Mesenchymal stem cell (in vitro differentiated cells and primary cell): Measurements from ENCODE around the gene IL21R.

ENCODE experiments used
- DNase-seq: peaks from one replicate; pipeline ENCODE4 v3.0.0-alpha.2; 2013
- H2AFZ ChIP-seq: one replicate; pipeline ENCODE4 v1.6.1; 2013; ENCODE audit warnings: low read depth, mild to moderate bottlenecking, control low read depth, inconsistent platforms, low read length, moderate library complexity
- H2AK5ac ChIP-seq: 2 replicates; pipeline ENCODE4 v1.6.1; 2013; ENCODE audit warnings: low read length, moderate library complexity, mild to moderate bottlenecking, inconsistent platforms; ENCODE audit not compliant: severe bottlenecking
- H2BK120ac ChIP-seq: one replicate; pipeline ENCODE4 v1.6.1; 2013; ENCODE audit warnings: low read depth, mild to moderate bottlenecking, inconsistent platforms, low read length, moderate library complexity
- H2BK12ac ChIP-seq, 2 experiments: one replicate each; pipeline ENCODE4 v1.6.1; 2013; ENCODE audit warnings: inconsistent platforms in 2 of 2, low read length in 2 of 2, mild to moderate bottlenecking in 2 of 2, moderate library complexity in 2 of 2, control low read depth in 1 of 2
- H2BK15ac ChIP-seq: one replicate; pipeline ENCODE4 v1.6.1; 2013; ENCODE audit warnings: mild to moderate bottlenecking, low read depth, inconsistent platforms; ENCODE audit not compliant: poor library complexity, severe bottlenecking
- H2BK5ac ChIP-seq: 2 replicates; pipeline ENCODE4 v1.6.1; 2013; ENCODE audit warnings: low read depth, mild to moderate bottlenecking, low read length, control low read depth, inconsistent platforms; ENCODE audit not compliant: poor library complexity, severe bottlenecking
- H3K14ac ChIP-seq, 2 experiments: one replicate each; pipeline ENCODE4 v1.6.1; 2013; ENCODE audit warnings: inconsistent platforms in 2 of 2, low read length in 2 of 2, control low read depth in 1 of 2, mild to moderate bottlenecking in 1 of 2, moderate library complexity in 1 of 2
- H3K18ac ChIP-seq, 2 experiments: one replicate each; pipeline ENCODE4 v1.6.1; 2013; ENCODE audit warnings: inconsistent platforms in 2 of 2, low read length in 2 of 2, control low read depth in 1 of 2, low read depth in 1 of 2, mild to moderate bottlenecking in 1 of 2
- H3K23ac ChIP-seq, 2 experiments: one replicate each; pipeline ENCODE4 v1.6.1; 2013; ENCODE audit warnings: inconsistent platforms in 2 of 2, low read length in 2 of 2, mild to moderate bottlenecking in 2 of 2, moderate library complexity in 2 of 2, control low read depth in 1 of 2
- H3K27ac ChIP-seq: 2 replicates; pipeline ENCODE4 v1.5.1; 2013; ENCODE audit warnings: mild to moderate bottlenecking, moderate library complexity, low read length, control low read depth, inconsistent platforms; ENCODE audit not compliant: poor library complexity, severe bottlenecking
- H3K27me3 ChIP-seq, 2 experiments: 2 replicates each; pipeline versions ENCODE4 v1.6.1 to v1.7.0; 2013; ENCODE audit warnings: low read length in 2 of 2, mild to moderate bottlenecking in 2 of 2, moderate library complexity in 2 of 2, control low read depth in 1 of 2, inconsistent platforms in 1 of 2; ENCODE audit not compliant: control insufficient read depth in 1 of 2, insufficient read depth in 1 of 2
- H3K36me3 ChIP-seq, 2 experiments: 2 replicates each; pipeline versions ENCODE4 v1.6.1 to v1.7.0; 2013; ENCODE audit warnings: low read length in 2 of 2, control low read depth in 1 of 2, inconsistent platforms in 1 of 2, low read depth in 1 of 2, mild to moderate bottlenecking in 1 of 2; ENCODE audit not compliant: insufficient read depth in 2 of 2, control insufficient read depth in 1 of 2
- H3K4ac ChIP-seq, 2 experiments: one replicate each; pipeline ENCODE4 v1.6.1; 2013; ENCODE audit warnings: inconsistent platforms in 2 of 2, low read length in 2 of 2, mild to moderate bottlenecking in 2 of 2, moderate library complexity in 2 of 2, control low read depth in 1 of 2, low read depth in 1 of 2
- H3K4me1 ChIP-seq: 2 replicates; pipeline ENCODE4 v1.6.1; 2013; ENCODE audit warnings: low read depth, low read length, control low read depth; ENCODE audit not compliant: control insufficient read depth, insufficient read depth
- H3K4me2 ChIP-seq: 2 replicates; pipeline ENCODE4 v1.6.1; 2013; ENCODE audit warnings: low read length, mild to moderate bottlenecking, inconsistent platforms; ENCODE audit not compliant: poor library complexity, severe bottlenecking
- H3K4me3 ChIP-seq, 2 experiments: 2 replicates each; pipeline versions ENCODE4 v1.5.1 to v1.7.0; 2013; ENCODE audit warnings: low read length in 2 of 2, mild to moderate bottlenecking in 2 of 2, control low read depth in 1 of 2, low read depth in 1 of 2; ENCODE audit not compliant: insufficient read depth in 1 of 2
- H3K79me1 ChIP-seq: replicated peaks from 2 replicates; pipeline ENCODE4 v1.6.1; 2013; ENCODE audit warnings: mild to moderate bottlenecking, control low read depth, low read length, inconsistent platforms; ENCODE audit not compliant: poor library complexity, severe bottlenecking
- H3K9ac ChIP-seq: 2 replicates; pipeline ENCODE4 v1.7.0; 2013; ENCODE audit warnings: mild to moderate bottlenecking, low read length, moderate library complexity
- H3K9me3 ChIP-seq: 2 replicates; pipeline ENCODE4 v1.7.0; 2013; ENCODE audit warnings: mild to moderate bottlenecking, low read length; ENCODE audit not compliant: control insufficient read depth
- H4K8ac ChIP-seq: one replicate; pipeline ENCODE4 v1.6.1; 2013; ENCODE audit warnings: inconsistent platforms, mild to moderate bottlenecking, low read length, moderate library complexity
- H4K91ac ChIP-seq: one replicate; pipeline ENCODE4 v1.6.1; 2013; ENCODE audit warnings: mild to moderate bottlenecking, low read length, inconsistent platforms
- WGBS: methylation state at CpG from one replicate; pipeline ENCODE4 v1.1.7; 2013; ENCODE audit warnings: mixed read lengths; 5-methylcytosine and 5-hydroxymethylcytosine counted together

Gene IL21R

DNA sequence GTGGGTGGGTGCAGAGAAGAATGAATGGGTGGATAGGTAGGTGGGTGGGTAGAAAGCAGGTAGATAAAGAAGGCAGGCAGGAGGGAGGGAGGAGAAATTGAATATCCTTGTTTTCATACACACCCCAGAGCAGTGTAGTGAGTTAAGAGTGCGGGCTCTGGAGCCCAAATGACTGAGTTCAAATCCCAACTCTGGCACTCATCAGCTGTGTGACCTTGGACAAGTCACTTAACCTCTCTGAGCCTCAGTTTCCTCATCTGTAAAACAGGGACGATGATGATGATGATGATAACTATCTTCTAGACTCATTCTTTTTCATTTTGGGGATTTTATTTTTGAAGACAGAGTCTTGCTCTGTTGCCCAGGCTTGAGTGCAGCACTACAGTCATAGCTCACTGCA is 2.0 kb upstream of the IL21R start:
- 100% methylated on average over 1 of the region's 2 CpGs for WGBS
- no peaks in the 10 kb centered on the region for H3K79me1 ChIP-seq
- H2BK120ac ChIP-seq: no peak overlapping the region
- no peak overlapping the region for H2BK15ac ChIP-seq
- no peak overlapping the region for H2AFZ ChIP-seq
- H3K27ac ChIP-seq: no peak overlapping the region
- H3K4me3 ChIP-seq: no peak overlapping the region
- H3K18ac ChIP-seq: no peak overlapping the region
- H3K4me2 ChIP-seq: no peak overlapping the region
- no peak overlapping the region for H2AK5ac ChIP-seq
- no peak overlapping the region for H3K23ac ChIP-seq
- H4K8ac ChIP-seq: no peak overlapping the region
- peaks cover 12 to 22% of the 10 kb centered on the region in 2 experiments for H3K27me3 ChIP-seq
- no peak overlapping the region for H3K4ac ChIP-seq
- peaks cover 8% of the 10 kb centered on the region for H3K4me1 ChIP-seq
- H2BK12ac ChIP-seq: no peak overlapping the region
- no peak overlapping the region for H4K91ac ChIP-seq
- H3K36me3 ChIP-seq: no peaks in the 10 kb centered on the region
- no peak for DNase-seq
- H3K9ac ChIP-seq: no peak overlapping the region
- no peak overlapping the region for H3K14ac ChIP-seq
- peaks cover 6% of the 10 kb centered on the region for H3K9me3 ChIP-seq
- no peak overlapping the region for H2BK5ac ChIP-seq

DNA sequence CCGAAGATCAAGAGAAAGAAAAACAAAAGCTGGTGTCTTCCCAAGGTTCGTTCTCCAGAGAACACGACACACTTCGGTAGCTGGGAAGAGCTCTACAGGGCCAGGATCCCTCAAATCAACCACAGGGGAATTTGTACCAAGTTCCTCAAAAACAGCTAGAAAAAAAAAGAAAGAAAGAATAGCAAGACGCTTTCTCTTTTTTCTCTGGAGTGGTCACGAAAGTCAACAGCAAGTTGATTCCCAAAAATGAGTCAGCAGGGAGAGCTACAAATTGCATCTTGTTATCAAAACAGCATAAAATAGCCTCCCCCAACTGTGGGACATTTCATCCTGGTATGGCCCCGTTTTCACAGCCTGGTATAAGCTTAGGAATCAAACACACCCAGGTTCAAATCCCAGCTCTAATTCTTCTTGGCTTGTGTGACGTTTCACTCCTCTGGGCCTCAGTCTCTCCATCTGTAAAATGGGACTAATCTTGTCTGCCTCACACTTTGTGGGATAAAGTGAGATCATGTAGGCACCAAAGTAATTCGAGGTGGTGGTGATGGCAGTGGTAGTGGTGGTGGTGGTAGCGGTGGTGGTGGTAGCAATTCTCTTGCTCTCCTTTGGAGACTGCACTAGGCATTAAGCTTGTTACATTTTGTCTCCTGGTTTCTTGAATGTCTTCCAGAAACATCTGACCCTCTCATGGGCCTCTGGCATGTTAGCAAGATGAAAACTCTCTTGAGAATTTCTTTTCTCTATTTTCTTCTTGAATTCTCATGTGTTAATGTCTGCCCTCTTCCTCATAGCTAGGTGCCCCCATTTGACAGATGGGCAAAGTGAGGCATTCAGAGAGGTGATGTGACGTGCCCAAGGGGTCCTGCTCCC is 988 bp upstream of the IL21R start:
- peak overlapping the region in 1 of 2 experiments; percentile 51 for H3K4me3 ChIP-seq
- H3K9me3 ChIP-seq: no peaks in the 10 kb centered on the region
- H4K8ac ChIP-seq: no peak overlapping the region
- H4K91ac ChIP-seq: no peak overlapping the region
- no peak overlapping the region for H3K23ac ChIP-seq
- no peak overlapping the region for H2BK120ac ChIP-seq
- H3K4me1 ChIP-seq: peaks cover 8% of the 10 kb centered on the region
- H2BK5ac ChIP-seq: no peak overlapping the region
- no peak overlapping the region for H2BK15ac ChIP-seq
- no peak overlapping the region for H3K14ac ChIP-seq
- no peak overlapping the region for H3K4ac ChIP-seq
- H3K36me3 ChIP-seq: no peaks in the 10 kb centered on the region
- 79% methylated on average over 10 of the region's 11 CpGs for WGBS
- H3K79me1 ChIP-seq: no peaks in the 10 kb centered on the region
- H2AFZ ChIP-seq: no peak overlapping the region
- H3K18ac ChIP-seq: no peak overlapping the region
- H2AK5ac ChIP-seq: no peak overlapping the region
- H3K27ac ChIP-seq: no peak overlapping the region
- H3K9ac ChIP-seq: peak overlapping the region; percentile 66
- DNase-seq: no peak
- H2BK12ac ChIP-seq: no peak overlapping the region
- H3K27me3 ChIP-seq: peaks cover 12 to 25% of the 10 kb centered on the region in 2 experiments
- no peak overlapping the region for H3K4me2 ChIP-seq

DNA sequence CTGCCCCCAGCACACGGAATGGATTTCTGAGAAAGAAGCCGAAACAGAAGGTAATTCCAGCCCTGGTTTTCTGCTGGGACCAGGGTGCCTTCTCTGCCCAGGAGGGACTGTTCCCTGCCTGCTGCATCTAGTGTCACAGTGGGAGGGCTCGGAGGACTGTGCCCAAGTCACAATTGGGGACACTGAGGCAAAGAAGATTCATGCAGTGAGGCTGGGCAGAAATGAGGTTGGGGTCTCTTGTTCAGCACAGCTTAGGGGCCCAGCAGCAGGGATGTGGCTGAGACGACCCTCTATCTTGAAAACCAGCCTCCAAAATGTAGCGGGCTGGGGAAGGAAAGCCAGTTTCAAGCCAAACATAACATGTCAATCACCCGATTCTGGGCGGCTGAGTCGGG is 592 bp downstream of the IL21R start:
- Histone ChIP-seq H2AFZ (no peak overlapping the region), H2BK15ac (no peak overlapping the region), H3K14ac (no peak overlapping the region), H3K9ac (peak overlapping the region; percentile 1), H3K23ac (no peak overlapping the region), H4K91ac (no peak overlapping the region), H2BK120ac (no peak overlapping the region), H3K4ac (no peak overlapping the region), H2BK5ac (no peak overlapping the region), H4K8ac (no peak overlapping the region), H3K4me2 (no peak overlapping the region), H3K27ac (no peak overlapping the region), H3K36me3 (no peaks in the 10 kb centered on the region), H3K79me1 (no peaks in the 10 kb centered on the region), H2AK5ac (no peak overlapping the region), H2BK12ac (no peak overlapping the region), H3K18ac (no peak overlapping the region), H3K4me1 (peaks cover 8% of the 10 kb centered on the region), H3K9me3 (no peaks in the 10 kb centered on the region), H3K4me3 (no peak overlapping the region), H3K27me3 (peaks cover 12 to 27% of the 10 kb centered on the region in 2 experiments)
- DNase-seq: no peak
- 83% methylated on average over 8 of the region's 8 CpGs for WGBS

DNA sequence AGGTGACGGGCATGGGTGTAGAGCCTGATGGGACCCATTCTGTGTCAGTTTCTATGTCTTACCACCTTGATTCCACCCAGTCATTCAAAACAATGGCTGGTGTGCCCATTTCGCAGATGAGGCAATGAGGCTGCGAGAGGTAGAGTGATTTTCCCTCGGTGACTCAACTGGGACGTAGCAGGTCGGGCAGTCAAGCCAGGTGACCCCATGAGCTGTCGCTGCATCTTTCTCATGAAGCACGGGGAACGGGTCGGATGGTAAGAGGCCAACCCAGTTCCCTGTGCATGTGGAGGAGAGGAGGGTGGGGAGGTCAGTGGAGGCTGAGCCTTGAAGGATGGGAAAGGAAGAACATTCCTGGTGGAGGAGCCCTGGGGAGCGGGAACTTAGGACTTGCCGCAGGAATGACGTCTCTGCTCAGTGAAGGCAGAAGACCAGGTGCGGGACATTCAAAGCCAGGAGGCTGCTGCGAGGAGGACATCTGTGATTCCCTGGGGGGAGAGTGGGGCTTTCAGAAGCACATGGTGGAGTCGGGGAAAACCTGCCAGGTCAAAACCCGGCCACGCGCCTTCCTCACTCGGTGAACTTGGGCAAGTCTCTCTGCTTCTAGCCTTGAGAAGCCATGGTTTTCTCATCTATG is 1.1 kb downstream of the IL21R start:
- no peak overlapping the region for H2AK5ac ChIP-seq
- no peak overlapping the region for H3K4me3 ChIP-seq
- H3K23ac ChIP-seq: no peak overlapping the region
- peaks cover 9% of the 10 kb centered on the region for H3K4me1 ChIP-seq
- no peak overlapping the region for H3K27ac ChIP-seq
- H4K91ac ChIP-seq: no peak overlapping the region
- no peak overlapping the region for H2BK12ac ChIP-seq
- H3K4me2 ChIP-seq: no peak overlapping the region
- H3K9me3 ChIP-seq: no peaks in the 10 kb centered on the region
- H3K9ac ChIP-seq: no peak overlapping the region
- no peak overlapping the region for H4K8ac ChIP-seq
- H3K79me1 ChIP-seq: no peaks in the 10 kb centered on the region
- H3K14ac ChIP-seq: peak overlapping the region in 1 of 2 experiments; percentile 20
- no peak overlapping the region for H2BK5ac ChIP-seq
- WGBS: 90% methylated on average over 20 of the region's 20 CpGs
- no peak overlapping the region for H3K4ac ChIP-seq
- H3K27me3 ChIP-seq: peaks cover 12 to 27% of the 10 kb centered on the region in 2 experiments
- no peak overlapping the region for H3K18ac ChIP-seq
- H2AFZ ChIP-seq: no peak overlapping the region
- H2BK15ac ChIP-seq: no peak overlapping the region
- DNase-seq: no peak
- no peak overlapping the region for H2BK120ac ChIP-seq
- H3K36me3 ChIP-seq: no peaks in the 10 kb centered on the region
